NCI-H187 treated with DMSO at 0.1 percent for 48 hours (cell line): Measurements from ENCODE around the gene BCAT1.
"Not testable (repeated sequence)": the region's sequence is repeated elsewhere in the genome, so short reads cannot be mapped to it uniquely, and the experiment has no call there.

Source experiments
- DNase-seq: peaks from one replicate; lab custom pipeline; 2025; lab: John Stamatoyannopoulos, UW

The BCAT1 gene

DNA sequence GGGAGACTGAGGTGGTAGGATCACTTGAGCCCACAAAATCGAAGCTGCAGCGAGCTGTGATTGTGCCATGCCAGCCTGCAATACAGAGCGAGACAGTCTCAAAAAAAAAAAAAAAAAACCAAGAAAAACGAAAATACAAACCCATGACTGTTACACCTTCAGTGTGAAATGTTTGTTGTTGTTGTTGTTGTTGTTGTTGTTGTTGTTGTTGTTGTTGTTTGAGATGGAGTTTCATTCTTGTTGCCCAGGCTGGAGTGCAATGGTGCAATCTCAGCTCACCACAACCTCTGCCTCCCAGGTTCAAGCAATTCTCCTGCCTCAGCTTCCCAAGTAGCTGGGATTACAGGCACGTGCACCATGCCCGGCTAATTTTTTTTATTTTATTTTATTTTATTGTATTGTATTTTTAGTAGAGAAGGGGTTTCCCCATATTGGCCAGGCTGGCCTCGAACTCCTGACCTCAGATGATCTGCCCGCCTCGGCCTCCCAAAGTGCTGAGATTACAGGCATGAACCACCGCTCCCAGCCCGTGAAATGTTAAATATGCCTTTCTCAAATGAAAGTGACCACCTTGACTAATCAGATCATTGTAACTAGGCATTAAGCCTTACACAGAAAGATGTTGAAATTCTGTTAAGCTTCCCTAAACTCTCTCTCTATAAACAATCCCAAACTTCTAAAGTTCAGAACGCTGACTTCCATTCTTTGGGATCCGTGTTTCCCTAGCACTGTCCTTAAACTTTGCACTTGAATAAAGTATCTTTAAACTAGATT is 20.2 kb downstream of the BCAT1 start:
- DNase-seq = not testable (repeated sequence)

DNA sequence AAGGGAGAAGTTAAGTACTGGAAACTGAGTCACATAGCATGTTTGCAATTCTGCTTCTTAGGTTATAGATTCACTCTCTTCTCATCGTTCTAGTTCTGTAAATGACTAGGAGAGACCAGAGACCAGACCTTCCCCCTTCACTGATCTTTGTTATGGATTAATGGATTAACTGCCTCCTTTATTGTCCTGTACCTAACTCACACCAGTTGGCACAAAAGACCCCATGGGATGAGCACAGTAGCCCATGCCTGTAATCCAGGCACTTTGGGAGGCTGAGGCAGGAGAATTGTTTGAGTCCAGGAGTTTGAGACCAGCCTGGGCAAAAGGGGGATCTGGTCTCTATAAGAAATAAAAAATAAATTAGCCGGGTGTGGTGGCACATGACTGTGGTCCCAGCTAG is 20.8 kb downstream of the BCAT1 start:
- DNase-seq = no peak

DNA sequence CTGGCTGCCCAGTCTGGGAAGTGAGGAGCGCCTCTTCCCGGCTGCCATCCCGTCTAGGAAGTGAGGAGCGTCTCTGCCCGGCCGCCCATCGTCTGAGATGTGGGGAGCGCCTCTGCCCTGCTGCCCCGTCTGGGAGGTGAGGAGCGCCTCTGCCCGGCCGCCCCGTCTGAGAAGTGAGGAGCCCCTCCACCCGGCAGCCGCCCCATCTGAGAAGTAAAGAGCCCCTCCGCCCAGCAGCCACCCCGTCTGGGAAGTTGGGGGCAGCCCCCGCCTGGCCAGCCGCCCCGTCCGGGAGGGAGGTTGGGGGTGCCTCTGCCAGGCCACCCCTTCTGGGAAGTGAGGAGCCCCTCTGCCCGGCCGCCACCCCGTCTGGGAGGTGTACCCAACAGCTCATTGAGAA is 22.8 kb downstream of the BCAT1 start:
- DNase-seq = not testable (repeated sequence)

DNA sequence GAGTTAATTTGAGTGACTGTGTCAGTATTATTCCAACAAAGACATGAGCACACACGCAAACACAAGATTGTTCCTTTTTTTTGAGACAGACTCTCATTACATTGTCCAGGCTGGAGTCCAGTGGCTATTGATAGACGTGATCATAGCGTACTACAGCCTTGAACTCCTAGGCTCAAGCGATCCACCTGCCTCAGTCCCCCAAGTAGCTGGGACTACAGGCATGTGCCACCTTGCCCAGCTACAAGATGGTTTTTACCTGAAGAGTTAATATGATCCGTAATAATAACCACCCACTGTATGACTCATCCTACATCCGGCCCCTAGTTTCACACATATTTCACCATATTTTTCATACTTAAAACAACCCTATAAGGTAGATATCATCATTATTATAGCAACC is 26.8 kb downstream of the BCAT1 start:
- no peak for DNase-seq

DNA sequence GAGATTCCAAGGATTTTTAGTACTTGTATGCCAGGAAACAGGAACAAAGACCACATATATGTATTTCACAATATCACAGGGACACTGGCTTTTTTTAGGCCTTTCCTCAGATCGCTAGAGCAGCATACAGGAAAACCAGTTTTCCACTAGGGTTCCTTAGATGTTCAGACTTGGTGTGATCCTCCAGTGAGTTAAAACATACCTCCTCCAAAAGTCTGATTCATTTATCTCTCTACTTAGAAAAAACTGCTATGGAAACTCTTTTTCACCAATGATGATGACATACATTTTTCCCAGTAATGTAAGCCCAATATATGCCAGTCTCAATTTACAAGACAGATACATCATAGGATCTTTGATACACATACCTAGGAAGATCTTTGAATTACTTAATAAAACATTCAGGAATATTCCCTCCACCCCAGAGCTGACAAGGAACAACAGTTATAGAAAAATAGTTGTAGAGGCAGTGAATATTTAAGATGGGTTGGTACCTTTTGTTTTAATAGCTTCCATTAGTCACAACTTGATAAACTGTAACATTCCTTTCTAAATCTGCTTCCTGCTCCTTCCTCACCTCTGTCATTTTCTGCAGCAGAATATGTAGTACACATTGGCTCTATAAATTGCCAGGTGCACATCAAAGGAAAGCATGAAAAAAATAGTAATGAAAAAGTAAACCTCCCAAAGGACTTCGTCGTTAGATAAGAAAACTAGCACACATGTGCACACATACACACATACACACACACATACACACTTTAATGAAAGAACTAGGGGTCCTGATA is 27.5 kb downstream of the BCAT1 start:
- DNase-seq = no peak

DNA sequence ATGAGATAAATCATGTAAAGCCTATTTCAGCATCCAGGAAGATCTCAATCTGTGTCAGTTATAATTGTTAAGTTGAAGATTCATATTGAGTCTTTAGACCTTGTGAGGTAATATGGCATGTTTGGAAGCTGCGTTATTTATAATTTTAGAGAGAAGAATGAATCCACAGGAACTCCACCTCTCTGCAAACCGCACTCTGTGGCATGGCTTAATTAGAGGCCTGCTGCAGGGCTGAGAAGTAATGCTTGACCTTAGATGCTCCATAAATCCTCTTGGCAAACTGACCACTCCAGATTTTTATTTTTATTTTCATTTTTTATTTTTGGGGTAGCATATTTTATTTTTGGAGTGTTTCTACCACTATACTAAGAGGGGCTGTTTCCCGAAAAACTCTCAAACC is 28.8 kb downstream of the BCAT1 start:
- DNase-seq = no peak

DNA sequence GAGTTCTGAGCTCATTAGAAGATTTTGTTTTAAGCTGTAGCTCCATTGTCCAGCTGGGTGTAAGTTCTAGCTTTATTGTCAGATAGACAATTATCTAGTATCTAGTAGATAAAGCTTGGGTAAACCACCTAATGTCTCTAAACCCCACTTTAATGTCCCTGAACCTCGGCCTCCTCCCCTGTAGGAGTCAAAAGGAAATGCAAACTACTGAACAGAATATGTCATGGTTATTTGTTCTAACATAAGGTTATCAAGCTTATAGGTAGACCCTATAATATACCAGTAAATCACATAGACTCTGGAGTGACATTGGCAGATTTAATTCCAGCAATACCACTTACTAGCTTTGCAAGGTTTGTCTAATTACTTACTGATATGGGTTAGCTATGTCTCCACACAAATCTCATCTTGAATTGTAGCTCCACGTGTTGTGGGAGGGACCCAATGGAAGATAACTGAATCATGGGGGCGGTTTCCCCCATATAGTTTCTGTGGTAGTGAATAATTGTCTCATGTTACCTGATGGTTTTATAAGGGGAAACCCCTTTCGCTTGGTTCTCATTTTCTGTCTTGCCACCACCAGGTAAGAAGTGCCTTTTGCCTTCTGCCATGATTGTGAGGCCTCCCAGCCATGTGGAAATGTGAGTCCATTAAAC is 29.4 kb downstream of the BCAT1 start:
- DNase-seq = no peak

DNA sequence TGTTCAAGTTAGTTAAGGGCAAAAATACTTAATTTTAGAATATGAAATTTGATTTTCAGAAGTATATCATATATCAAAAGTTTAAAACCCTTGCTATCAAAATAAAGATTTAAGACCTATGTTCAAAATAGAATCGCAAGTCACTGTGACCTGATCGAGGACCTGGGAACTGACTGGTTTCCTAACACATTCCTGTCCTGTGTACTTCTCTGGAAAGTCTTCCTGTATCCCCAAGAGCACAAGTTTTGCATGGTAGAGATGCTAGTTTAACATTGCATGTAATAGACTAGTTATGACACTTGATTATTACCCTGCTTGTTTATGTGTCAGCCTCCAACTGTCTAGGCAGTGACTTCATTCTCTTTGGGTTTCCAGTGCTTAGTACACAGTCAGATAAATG is 30.3 kb downstream of the BCAT1 start:
- no peak for DNase-seq

DNA sequence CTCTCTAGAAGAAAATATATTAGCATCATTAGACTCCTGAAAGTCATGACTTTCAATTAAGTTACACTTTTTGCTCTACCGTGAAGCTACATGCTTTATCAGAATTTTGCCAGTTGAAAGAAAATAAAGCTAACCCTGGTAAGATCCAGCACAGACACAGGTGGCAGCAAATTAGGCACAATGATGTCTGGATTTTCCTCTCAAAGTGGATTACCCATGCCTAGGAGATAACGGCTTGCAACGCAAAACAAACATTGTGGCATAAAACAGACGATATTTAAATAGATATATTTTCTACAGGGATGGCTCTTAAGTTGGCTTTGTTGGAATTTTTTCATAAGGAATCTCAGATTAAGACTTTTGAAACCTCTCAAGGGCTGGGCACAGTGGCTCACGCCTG is 33.4 kb downstream of the BCAT1 start:
- no peak for DNase-seq

DNA sequence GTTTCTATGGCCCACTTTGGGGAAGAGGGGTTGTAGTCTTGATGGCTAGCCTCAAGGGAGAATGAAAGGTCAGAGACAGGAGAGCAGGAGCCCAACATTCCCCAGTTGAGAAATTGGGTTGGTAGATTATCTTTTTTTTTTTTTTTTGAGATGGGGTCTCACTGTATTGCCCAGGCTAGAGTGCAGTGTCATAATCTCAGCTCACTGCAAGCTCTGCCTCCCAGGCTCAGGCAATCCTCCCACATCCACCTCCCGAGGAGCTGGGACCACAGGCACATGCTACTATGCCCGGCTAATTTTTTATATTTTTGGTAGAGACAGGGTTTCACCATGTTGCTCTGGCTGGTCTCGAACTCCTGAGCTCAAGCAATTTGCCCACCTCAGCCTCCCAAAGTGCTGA is 34.9 kb downstream of the BCAT1 start:
- DNase-seq = no peak

DNA sequence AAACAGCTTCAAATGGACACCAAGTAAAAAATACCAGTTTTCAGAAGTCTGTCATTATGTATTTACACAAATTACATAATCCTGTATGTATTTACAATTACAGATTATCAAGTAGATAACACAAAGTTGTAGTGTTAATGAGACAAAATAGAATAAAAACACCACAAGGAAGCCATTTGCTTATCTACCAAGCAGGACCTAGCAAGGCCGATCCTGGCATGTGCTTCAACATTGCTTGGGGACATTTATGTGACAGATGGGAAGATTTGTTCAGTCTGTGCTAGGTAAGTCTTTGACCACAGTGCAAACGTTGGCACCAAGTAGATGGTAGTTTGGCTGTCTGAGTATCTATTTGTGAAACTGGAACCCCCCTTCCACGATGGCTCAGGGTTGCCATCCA is 35.8 kb downstream of the BCAT1 start:
- no peak for DNase-seq

DNA sequence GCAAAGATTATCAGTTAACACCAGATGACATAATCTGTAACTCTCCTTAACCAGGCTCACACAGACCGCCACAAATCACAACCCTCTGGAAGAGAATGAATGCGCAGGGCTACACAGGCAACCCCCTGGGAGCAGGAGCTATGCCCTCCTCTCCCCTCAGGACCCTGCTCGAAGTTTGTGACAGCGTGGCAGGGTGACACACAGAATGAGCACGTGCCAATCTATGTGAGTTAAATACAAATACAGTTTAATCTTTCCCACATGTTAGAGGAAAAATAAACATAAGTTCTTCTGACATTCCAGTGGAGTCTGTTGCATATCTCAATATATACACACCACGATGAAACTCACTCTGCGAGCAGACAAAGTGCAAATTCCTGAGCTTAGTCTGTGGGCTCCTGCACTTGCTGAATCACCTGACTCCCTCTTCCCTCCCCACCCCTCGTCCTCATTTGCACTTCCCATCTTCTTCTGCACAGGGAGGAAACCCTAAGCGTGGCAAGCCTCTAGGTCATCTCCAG is 37.6 kb downstream of the BCAT1 start:
- DNase-seq = no peak

DNA sequence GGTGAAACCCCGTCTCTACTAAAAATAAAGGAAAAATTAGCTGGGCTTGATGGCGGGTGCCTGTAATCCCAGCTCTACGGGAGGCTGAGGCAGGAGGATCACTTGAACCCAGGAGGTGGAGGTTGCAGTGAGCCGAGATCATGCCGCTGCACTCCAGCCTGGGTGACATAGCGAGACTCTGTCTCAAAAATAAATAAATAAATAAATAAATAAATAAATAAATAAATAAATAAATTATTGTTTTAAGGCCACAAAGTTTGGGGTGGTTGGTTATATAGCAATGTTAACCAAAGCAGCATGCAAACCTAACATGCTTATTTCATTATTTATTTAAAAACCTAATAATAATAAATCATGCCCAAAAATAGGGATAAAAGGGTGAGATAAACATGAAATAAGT is 38.7 kb downstream of the BCAT1 start:
- not testable (repeated sequence) for DNase-seq

DNA sequence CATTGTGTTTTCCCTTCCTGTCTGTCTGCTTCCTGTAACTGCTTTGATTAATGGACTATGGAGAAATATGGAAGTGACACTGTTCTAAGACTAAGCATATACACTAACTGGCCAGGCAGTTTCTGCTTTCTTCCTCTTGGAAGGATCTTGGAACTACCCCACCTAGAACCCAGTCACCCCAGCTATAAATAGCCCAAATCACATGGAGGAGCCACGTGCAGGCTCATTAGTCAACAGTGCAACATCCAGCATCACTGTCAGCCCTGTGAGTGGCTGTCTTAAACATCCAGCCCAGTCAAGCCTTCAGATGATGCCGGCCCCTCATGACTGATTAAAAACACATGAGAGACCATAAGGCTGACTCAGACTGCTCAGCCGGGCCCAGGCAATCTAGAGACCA is 39.2 kb downstream of the BCAT1 start:
- DNase-seq = no peak

DNA sequence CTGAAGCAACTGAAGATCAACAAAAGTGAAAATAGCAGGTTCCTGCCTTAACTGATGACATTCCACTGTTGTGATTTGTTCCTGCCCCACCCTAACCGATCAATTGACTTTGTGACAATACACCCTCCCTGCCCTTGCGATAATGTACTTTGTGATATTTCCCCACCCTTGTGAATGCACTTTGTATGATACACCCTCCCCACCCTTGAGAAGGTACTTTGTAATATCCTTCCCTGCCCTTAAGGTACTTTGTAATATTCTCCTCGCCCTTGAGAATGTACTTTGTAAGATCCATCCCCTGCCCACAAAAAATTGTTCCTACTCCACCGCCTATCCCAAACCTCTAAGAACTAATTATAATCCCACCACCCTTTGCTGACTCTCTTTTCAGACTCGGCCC is 41.4 kb downstream of the BCAT1 start:
- no peak for DNase-seq

DNA sequence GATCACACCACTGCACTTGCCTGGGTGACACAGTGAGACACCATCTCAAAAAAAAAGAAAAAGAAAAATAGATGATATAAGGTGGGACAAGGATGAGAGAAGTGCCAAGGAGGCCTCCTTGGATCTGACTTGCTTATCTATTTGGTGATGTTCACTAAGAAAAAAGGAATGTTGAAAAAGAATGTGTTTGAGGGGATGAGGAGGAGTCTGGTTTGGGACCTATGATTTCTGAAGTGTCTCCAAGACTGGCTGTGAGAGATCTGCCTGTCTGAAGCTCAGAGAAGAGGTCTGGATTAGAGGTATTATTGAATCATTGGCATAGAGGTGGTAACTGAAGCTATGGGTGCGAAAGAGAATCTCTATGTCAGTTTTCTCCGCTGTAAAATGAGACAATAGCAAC is 42.8 kb downstream of the BCAT1 start:
- DNase-seq = no peak

DNA sequence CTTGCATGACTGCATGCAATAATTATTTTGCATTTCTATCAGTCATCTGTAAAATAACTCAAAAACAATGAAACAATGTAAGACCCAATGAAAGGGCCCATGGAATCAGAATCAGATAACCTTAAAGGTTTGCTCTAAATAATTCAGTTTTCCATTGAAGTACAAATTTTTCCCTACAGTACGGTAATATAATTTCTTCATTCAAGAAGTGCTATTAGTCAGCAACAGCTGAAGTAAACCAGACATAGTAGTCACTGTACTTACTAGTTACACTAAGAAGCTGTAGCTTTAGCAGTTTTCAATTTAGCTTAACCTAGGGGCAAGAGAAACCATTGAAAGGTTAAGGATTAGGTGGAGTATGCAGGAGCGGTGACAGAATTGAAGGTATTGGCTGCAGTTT is 43.5 kb downstream of the BCAT1 start:
- DNase-seq = no peak

DNA sequence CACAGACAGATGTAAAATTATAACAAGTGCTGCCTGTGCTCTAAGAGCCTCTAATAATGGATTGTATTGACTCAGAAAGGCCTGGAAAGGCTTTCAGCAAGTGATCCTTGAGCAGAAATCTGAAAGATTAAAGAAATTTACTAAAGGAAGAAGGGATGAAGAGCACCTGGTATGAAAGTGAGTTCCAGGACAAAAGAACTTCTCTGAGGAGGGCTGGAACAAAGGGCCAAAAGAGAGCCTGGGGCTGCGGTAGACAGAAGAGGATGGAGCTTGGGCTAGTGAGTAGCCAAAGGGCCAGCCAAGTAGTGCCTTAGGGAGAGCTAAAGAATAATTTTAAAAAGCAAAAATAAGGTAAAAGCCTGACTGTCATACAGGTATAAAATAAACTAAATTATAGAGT is 44.0 kb downstream of the BCAT1 start:
- no peak for DNase-seq

DNA sequence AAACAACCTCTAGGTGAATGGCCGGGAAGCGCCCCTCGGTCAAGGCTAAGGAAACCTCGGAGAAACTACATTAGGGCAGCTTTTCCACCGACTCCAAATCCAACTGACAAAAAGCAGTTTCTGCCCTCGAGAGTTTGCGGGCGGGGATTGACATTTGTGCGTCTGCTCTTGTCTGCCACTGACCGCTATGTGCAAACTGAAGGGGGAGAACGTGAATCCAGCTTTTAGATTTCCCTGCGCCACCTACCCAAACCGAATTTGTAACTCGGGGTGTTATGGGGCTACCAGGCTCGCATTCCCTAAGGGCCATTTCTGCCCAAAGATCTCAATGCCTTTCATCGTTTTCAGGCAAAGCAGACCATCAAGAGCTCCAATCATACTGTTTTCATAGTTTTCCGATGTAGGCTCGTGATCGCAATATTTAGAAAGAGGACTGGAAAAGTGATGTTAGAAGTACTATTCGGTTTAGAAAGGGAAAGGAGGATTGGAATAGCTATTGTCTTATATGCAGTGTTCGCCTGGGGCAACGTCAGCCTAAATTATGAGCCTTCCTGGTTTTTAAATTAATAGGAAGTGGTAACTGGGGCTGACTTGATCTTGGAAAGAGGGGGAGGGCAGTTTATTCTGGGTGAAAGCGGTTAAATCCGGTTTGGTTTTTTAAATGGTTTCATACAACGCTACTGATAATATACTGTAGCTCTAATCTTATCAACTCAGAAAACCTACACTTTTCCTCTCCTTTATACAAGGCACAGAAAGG is 45.4 kb downstream of the BCAT1 start:
- no peak for DNase-seq

DNA sequence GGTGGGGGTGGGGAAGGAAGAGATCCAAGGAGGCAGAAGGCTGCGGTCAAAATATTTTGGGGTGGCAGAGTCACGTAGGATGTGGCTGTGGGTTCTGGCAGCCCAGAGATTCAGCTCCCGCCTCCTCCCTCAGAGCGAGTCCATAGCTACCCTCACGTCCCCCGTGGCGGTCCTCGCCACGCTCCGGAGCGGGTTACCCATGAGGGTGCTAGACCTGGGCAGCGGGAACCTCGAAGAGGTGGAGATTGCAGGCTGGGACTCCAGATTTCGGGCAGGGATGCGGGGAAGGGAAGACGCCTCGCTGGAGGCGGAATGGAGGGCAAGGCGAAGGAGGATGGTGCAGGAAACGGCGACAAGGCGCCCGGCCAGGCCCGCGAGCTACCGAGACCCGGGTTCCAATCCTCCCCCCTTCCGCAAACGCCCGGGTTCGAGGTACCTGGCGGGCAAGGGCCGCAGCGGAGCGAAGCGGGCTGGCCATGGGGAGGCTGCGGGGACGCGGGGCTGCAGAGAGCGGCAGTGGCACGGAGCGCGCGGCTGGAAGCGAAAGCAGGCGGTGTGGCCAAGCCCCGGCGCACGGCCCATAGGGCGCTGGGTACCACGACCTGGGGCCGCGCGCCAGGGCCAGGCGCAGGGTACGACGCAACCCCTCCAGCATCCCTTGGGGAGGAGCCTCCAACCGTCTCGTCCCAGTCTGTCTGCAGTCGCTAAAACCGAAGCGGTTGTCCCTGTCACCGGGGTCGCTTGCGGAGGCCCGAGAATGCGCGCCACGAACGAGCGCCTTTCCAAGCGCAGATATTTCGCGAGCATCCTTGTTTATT is 46.2 kb downstream of the BCAT1 start:
- DNase-seq = no peak
